H9 (cell line): ENCODE data around the gene CD58. TPM values are rescaled to one million over a fixed set of nuclear protein-coding genes. Genes with fewer than 3 reads are reported as not detected.
"Not testable (repeated sequence)": the region's sequence is repeated elsewhere in the genome, so short reads cannot be mapped to it uniquely, and the experiment has no call there.

Experiments used
- DNase-seq: peaks from one replicate; pipeline ENCODE4 v3.0.0-alpha.2; 2017
- H2AFZ ChIP-seq: one replicate; pipeline ENCODE4 v1.6.1; 2013; ENCODE audit warnings: mild to moderate bottlenecking, low read length, control low read depth, moderate library complexity
- H2AK5ac ChIP-seq: 2 replicates; pipeline ENCODE4 v1.6.1; 2013; ENCODE audit warnings: low read length, control low read depth, mixed read lengths; ENCODE audit not compliant: insufficient read length
- H2BK120ac ChIP-seq: one replicate; pipeline ENCODE4 v1.6.1; 2013; ENCODE audit warnings: low read depth, mild to moderate bottlenecking, low read length, control low read depth, inconsistent platforms; ENCODE audit not compliant: poor library complexity, severe bottlenecking
- H2BK12ac ChIP-seq: 2 replicates; pipeline ENCODE4 v1.6.1; 2013; ENCODE audit warnings: low read length, control low read depth, mixed read lengths, low read depth; ENCODE audit not compliant: insufficient read length
- H2BK15ac ChIP-seq: 2 replicates; pipeline ENCODE4 v1.6.1; 2013; ENCODE audit warnings: low read depth, low read length, control low read depth
- H2BK20ac ChIP-seq: one replicate; pipeline ENCODE4 v1.6.1; 2013; ENCODE audit warnings: low read depth, mild to moderate bottlenecking, low read length, control low read depth, inconsistent platforms; ENCODE audit not compliant: poor library complexity, severe bottlenecking
- H2BK5ac ChIP-seq: 2 replicates; pipeline ENCODE4 v1.6.1; 2013; ENCODE audit warnings: low read length, control low read depth, mixed read lengths; ENCODE audit not compliant: insufficient read length
- H3K14ac ChIP-seq: 2 replicates; pipeline ENCODE4 v1.6.1; 2013; ENCODE audit warnings: low read length, control low read depth; ENCODE audit not compliant: insufficient read depth
- H3K18ac ChIP-seq: 2 replicates; pipeline ENCODE4 v1.6.1; 2013; ENCODE audit warnings: low read depth, mild to moderate bottlenecking, mixed read lengths, low read length, control low read depth; ENCODE audit not compliant: insufficient read length
- H3K23ac ChIP-seq: 2 replicates; pipeline ENCODE4 v1.6.1; 2013; ENCODE audit warnings: low read length, control low read depth, mixed read lengths, low read depth; ENCODE audit not compliant: insufficient read length
- H3K23me2 ChIP-seq: 2 replicates; pipeline ENCODE4 v1.6.1; 2013; ENCODE audit warnings: low read depth, mild to moderate bottlenecking, mixed read lengths, low read length, control low read depth; ENCODE audit not compliant: insufficient read length, poor library complexity, severe bottlenecking
- H3K27ac ChIP-seq: 2 replicates; pipeline ENCODE4 v1.5.1; 2013; ENCODE audit warnings: low read length, control low read depth, mixed read lengths, low read depth; ENCODE audit not compliant: insufficient read length
- H3K27me3 ChIP-seq: 2 replicates; pipeline ENCODE4 v1.6.1; 2013; ENCODE audit warnings: low read length, control low read depth, inconsistent platforms; ENCODE audit not compliant: insufficient read depth
- H3K4ac ChIP-seq: 2 replicates; pipeline ENCODE4 v1.6.1; 2013; ENCODE audit warnings: low read depth, mild to moderate bottlenecking, control low read depth, inconsistent platforms, low read length, moderate library complexity
- H3K4me1 ChIP-seq: 2 replicates; pipeline ENCODE4 v1.6.1; 2013; ENCODE audit warnings: low read length, control low read depth, inconsistent platforms; ENCODE audit not compliant: insufficient read depth
- H3K4me2 ChIP-seq: 2 replicates; pipeline ENCODE4 v1.6.1; 2013; ENCODE audit warnings: low read length, control low read depth, mixed read lengths; ENCODE audit not compliant: insufficient read length, insufficient read depth
- H3K56ac ChIP-seq: 2 replicates; pipeline ENCODE4 v1.6.1; 2013; ENCODE audit warnings: low read depth, mild to moderate bottlenecking, mixed read lengths, low read length, control low read depth; ENCODE audit not compliant: insufficient read length
- H3K79me1 ChIP-seq: 2 replicates; pipeline ENCODE4 v1.6.1; 2013; ENCODE audit warnings: low read depth, mild to moderate bottlenecking, moderate library complexity, low read length, control low read depth, inconsistent platforms; ENCODE audit not compliant: insufficient read depth, poor library complexity, severe bottlenecking
- H3K79me2 ChIP-seq: 2 replicates; pipeline ENCODE4 v1.6.1; 2013; ENCODE audit warnings: low read length, control low read depth, inconsistent platforms; ENCODE audit not compliant: insufficient read depth
- H3K9ac ChIP-seq: 2 replicates; pipeline ENCODE4 v1.6.1; 2013; ENCODE audit warnings: low read length, control low read depth, mixed read lengths; ENCODE audit not compliant: insufficient read length; ENCODE audit errors: extremely low read depth
- H3K9me3 ChIP-seq: one replicate; pipeline ENCODE4 v1.6.1; 2013; ENCODE audit warnings: low read depth, low read length, inconsistent platforms; ENCODE audit not compliant: control insufficient read depth
- H3T11ph ChIP-seq: one replicate; pipeline ENCODE4 v1.6.1; 2013; ENCODE audit warnings: mild to moderate bottlenecking, low read length, control low read depth, inconsistent platforms
- H4K20me1 ChIP-seq: one replicate; pipeline ENCODE4 v1.6.1; 2013; ENCODE audit not compliant: control insufficient read depth, insufficient read length, insufficient read depth
- H4K5ac ChIP-seq: 2 replicates; pipeline ENCODE4 v1.6.1; 2013; ENCODE audit warnings: low read depth, mild to moderate bottlenecking, mixed read lengths, low read length, control low read depth; ENCODE audit not compliant: insufficient read length
- H4K8ac ChIP-seq: replicated peaks from 2 replicates; pipeline ENCODE4 v1.6.1; 2013; ENCODE audit warnings: low read length, control low read depth, mixed read lengths, low read depth; ENCODE audit not compliant: insufficient read length
- H4K91ac ChIP-seq: 2 replicates; pipeline ENCODE4 v1.6.1; 2013; ENCODE audit warnings: low read depth, mild to moderate bottlenecking, moderate library complexity, mixed read lengths, low read length, control low read depth; ENCODE audit not compliant: insufficient read length
- H3K27ac Mint-ChIP-seq, 3 experiments: 2 replicates in 2 of 3; 3 replicates in 1 of 3; pipeline ENCODE4 v1.8.0; 2020 to 2021; ENCODE audit warnings: mixed read lengths in 3 of 3, mild to moderate bottlenecking in 1 of 3, moderate library complexity in 1 of 3
- H3K27me3 Mint-ChIP-seq: 2 replicates; pipeline ENCODE4 v1.8.0; 2021; ENCODE audit warnings: low read depth, mild to moderate bottlenecking, moderate library complexity, mixed read lengths
- H3K36me3 Mint-ChIP-seq, 3 experiments: 2 replicates in 2 of 3; 3 replicates in 1 of 3; pipeline ENCODE4 v1.8.0; 2020 to 2021; ENCODE audit warnings: low read depth in 3 of 3, mixed read lengths in 3 of 3; ENCODE audit not compliant: insufficient read depth in 1 of 3
- H3K4me1 Mint-ChIP-seq, 2 experiments: 2 replicates each; pipeline ENCODE4 v1.8.0; 2020; ENCODE audit warnings: mixed read lengths in 2 of 2
- H3K4me3 Mint-ChIP-seq, 2 experiments: 2 replicates in 1 of 2; 3 replicates in 1 of 2; pipeline ENCODE4 v1.8.0; 2020 to 2021; ENCODE audit warnings: mild to moderate bottlenecking in 2 of 2, mixed read lengths in 2 of 2, moderate library complexity in 1 of 2
- H3K9me3 Mint-ChIP-seq, 2 experiments: 2 replicates in 1 of 2; 3 replicates in 1 of 2; pipeline ENCODE4 v1.8.0; 2020; ENCODE audit warnings: mild to moderate bottlenecking in 2 of 2, mixed read lengths in 2 of 2, moderate library complexity in 1 of 2
- WGBS: extraction: QIAGEN DNeasy Blood & Tissue Kit; methylation state at CpG from one replicate; pipeline ENCODE4 v1.1.7; 2013; ENCODE audit warnings: missing lambda C conversion rate, low lambda C conversion rate, mixed read lengths; ENCODE audit not compliant: insufficient read length; ENCODE audit errors: extremely low coverage; 5-methylcytosine and 5-hydroxymethylcytosine counted together
- total RNA-seq: library from RNA; stranded (reverse); gene quantifications from 2 replicates; pipeline ENCODE4 v1.2.1, GENCODE V29; 2021
- TF ChIP-seq, protein P1 (sequence below): fragments of 200-600 bp; sonication (generic); conservative IDR thresholded peaks from 3 replicates; pipeline ENCODE4 v1.8.0; 2021; ENCODE audit warnings: antibody characterized with exemption, mild to moderate bottlenecking

The CD58 gene
- total RNA-seq, 1 experiment from 2014 or later: 4.3 TPM

DNA sequence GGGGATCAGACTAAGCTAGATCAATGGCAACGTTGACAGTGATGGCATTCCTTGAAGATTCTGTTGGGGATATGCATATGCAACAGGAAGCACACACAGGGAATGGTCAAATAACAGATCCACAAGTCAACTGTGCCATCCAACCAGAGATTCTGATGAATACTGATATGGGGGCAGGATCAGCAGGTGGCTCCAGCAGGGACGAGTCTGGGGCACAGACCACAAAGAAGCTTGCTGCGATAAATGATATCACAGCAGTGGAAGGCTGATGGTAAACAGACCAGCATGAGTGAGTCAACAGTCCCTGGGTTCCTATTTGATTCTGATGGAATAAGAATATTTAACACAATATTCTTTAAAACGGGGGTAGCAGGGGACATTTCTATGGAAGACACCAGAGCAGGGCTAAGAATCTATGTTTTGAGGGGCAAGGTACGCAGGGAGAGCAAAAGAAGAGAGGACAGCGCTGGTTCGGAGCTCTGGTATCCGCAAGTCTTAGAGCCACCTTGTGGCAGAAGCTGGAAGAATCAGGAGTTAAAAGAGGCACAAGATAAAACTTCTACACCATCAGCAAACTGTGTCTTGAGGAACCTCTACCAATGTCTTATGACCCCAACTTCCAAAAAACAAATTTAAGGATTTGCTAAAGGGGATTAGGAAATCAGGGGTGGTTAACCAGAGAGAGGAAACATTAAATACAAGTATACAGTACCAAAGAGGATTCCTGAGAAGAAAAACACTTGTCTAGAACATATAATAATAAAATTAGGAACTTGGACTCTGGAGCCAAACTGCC, 25.3 kb upstream of the CD58 start:
- H2BK15ac ChIP-seq, H3K79me1 ChIP-seq, H2BK12ac ChIP-seq, H4K5ac ChIP-seq, H4K20me1 ChIP-seq, H2BK5ac ChIP-seq, H3K4me1 ChIP-seq, H3K36me3 Mint-ChIP-seq, DNase-seq, H3T11ph ChIP-seq, H3K56ac ChIP-seq, H2AFZ ChIP-seq, H3K27ac ChIP-seq, H3K14ac ChIP-seq, H3K79me2 ChIP-seq, H3K9me3 Mint-ChIP-seq, H4K8ac ChIP-seq, H3K27me3 ChIP-seq, H3K27me3 Mint-ChIP-seq, H3K4me2 ChIP-seq, H3K23ac ChIP-seq, H4K91ac ChIP-seq, H3K4ac ChIP-seq, H3K23me2 ChIP-seq, H3K27ac Mint-ChIP-seq, H3K4me3 Mint-ChIP-seq, H3K9me3 ChIP-seq, H3K18ac ChIP-seq, H2BK120ac ChIP-seq, H2AK5ac ChIP-seq, H2BK20ac ChIP-seq, H3K9ac ChIP-seq: not testable (repeated sequence)
- no CpG with 5 or more reads among the region's 8 CpGs for WGBS
- TF ChIP-seq, protein P1, sequence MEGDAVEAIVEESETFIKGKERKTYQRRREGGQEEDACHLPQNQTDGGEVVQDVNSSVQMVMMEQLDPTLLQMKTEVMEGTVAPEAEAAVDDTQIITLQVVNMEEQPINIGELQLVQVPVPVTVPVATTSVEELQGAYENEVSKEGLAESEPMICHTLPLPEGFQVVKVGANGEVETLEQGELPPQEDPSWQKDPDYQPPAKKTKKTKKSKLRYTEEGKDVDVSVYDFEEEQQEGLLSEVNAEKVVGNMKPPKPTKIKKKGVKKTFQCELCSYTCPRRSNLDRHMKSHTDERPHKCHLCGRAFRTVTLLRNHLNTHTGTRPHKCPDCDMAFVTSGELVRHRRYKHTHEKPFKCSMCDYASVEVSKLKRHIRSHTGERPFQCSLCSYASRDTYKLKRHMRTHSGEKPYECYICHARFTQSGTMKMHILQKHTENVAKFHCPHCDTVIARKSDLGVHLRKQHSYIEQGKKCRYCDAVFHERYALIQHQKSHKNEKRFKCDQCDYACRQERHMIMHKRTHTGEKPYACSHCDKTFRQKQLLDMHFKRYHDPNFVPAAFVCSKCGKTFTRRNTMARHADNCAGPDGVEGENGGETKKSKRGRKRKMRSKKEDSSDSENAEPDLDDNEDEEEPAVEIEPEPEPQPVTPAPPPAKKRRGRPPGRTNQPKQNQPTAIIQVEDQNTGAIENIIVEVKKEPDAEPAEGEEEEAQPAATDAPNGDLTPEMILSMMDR: peak; percentile 68
- H3K4me1 Mint-ChIP-seq: peaks cover 25 to 26% of the 10 kb centered on the region in 2 experiments
